NCI-H226 (cell line): ENCODE results near the gene RASGEF1B.
"Not testable (repeated sequence)": the region's sequence is repeated elsewhere in the genome, so short reads cannot be mapped to it uniquely, and the experiment has no call there.

Source experiments
- DNase-seq: peaks from one replicate; pipeline ENCODE4 v3.0.0-alpha.2; 2015

RASGEF1B gene

GRCh38 chr4:81428002-81428401, 43.7 kb downstream of the RASGEF1B start:
- DNase-seq: no peak

GRCh38 chr4:81427344-81427821, 44.3 kb downstream of the RASGEF1B start:
- no peak for DNase-seq

GRCh38 chr4:81426770-81427289, 44.9 kb downstream of the RASGEF1B start:
- DNase-seq: no peak

- no peak for DNase-seq
Observed at GRCh38 chr4:81424816-81425755, 46.6 kb downstream of the RASGEF1B start.

- no peak for DNase-seq
Observed at GRCh38 chr4:81424336-81424735, 47.4 kb downstream of the RASGEF1B start.

GRCh38 chr4:81422595-81422994, 49.1 kb downstream of the RASGEF1B start:
- no peak for DNase-seq

- no peak for DNase-seq
Observed at GRCh38 chr4:81421346-81422218, 50.1 kb downstream of the RASGEF1B start.

- DNase-seq: no peak
Observed at GRCh38 chr4:81418572-81418971, 53.1 kb downstream of the RASGEF1B start.

- DNase-seq: no peak
Observed at GRCh38 chr4:81412946-81413495, 58.7 kb downstream of the RASGEF1B start.

GRCh38 chr4:81410680-81411079, 61.0 kb downstream of the RASGEF1B start:
- no peak for DNase-seq

GRCh38 chr4:81409836-81410235, 61.9 kb downstream of the RASGEF1B start:
- no peak for DNase-seq

- DNase-seq: no peak
Observed at GRCh38 chr4:81408341-81408740, 63.4 kb downstream of the RASGEF1B start.

GRCh38 chr4:81407726-81408125, 64.0 kb downstream of the RASGEF1B start:
- no peak for DNase-seq

GRCh38 chr4:81406481-81406880, 65.2 kb downstream of the RASGEF1B start:
- not testable (repeated sequence) for DNase-seq

GRCh38 chr4:81405900-81406401, 65.8 kb downstream of the RASGEF1B start:
- no peak for DNase-seq

GRCh38 chr4:81404741-81405140, 67.0 kb downstream of the RASGEF1B start:
- no peak for DNase-seq

GRCh38 chr4:81404294-81404693, 67.4 kb downstream of the RASGEF1B start:
- no peak for DNase-seq

- no peak for DNase-seq
Observed at GRCh38 chr4:81399306-81400086, 72.2 kb downstream of the RASGEF1B start.

GRCh38 chr4:81398379-81398778, 73.3 kb downstream of the RASGEF1B start:
- DNase-seq: no peak

GRCh38 chr4:81397635-81398034, 74.1 kb downstream of the RASGEF1B start:
- no peak for DNase-seq

- no peak for DNase-seq
Observed at GRCh38 chr4:81395239-81395638, 76.5 kb downstream of the RASGEF1B start.

GRCh38 chr4:81392164-81392563, 79.5 kb downstream of the RASGEF1B start:
- no peak for DNase-seq
